ENCODE results near the gene NR2F1-AS1. TPM values are rescaled to one million over a fixed set of nuclear protein-coding genes. Genes with fewer than 3 reads are reported as not detected.

NR2F1-AS1 gene
- total RNA-seq, 4 donors from 2014 or later, result 6.0 to 48.1 (median 14.4) TPM

DNA sequence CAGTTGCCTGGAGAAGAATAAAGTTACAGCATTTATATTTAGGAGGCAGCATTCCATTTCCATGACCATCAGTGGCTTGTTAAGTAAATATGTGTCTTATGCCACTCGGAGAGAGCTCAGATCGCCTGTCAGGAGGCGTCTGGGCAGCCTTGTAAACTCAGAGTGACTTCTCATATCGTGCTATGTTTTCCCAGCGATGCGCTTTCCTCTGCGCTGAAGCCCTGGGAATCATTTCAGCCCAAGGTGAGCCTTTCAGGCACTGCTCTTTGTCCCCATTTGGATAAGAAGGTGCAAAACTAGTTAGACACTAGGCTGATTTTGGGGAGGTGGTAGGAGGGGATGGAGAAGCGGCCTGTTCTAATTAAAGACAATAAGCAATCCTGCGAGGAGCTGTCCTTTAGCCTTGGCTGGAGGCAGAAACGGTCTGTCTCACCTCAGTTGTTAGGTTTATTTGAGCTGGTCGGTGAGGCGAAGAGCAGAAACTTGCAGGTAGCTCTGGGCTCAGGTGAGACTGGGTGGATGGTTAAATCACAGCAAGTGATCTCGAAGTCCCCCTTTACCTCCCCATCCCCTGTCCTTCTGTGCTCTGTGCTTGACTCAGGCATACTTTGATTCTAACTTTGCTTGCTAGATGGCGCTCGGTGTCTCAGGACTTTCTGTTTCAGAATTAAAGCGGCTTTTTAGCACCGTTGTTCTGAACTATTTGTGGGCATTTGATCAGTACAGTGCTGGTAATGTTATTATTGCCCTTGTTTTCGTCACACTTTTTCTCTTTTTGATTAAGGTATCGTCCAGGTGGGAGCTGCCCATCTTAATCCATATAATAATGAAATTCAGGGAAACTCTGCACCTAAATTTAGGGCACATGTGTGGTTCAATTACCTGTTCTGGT, 26.6 kb upstream of the NR2F1-AS1 start:
- peak overlapping the region in 1 of 4 donors; percentile 66 for H3K27ac ChIP-seq
- no peak overlapping the region for H3K4me3 ChIP-seq
- peaks cover under 1 to 31% (median 8%) of the 10 kb centered on the region in 3 donors for H3K4me1 ChIP-seq
- 33 to 37% methylated on average over 9 to 17 of the region's 19 CpGs for WGBS, 2 donors (ENCODE audit: low coverage in 1 of 2)
- peaks cover 87% of the 10 kb centered on the region for H3K27me3 ChIP-seq
- H3K36me3 ChIP-seq, result no peaks in the 10 kb centered on the region
- peak; percentile 32 for ATAC-seq
- TF ChIP-seq, protein P1, sequence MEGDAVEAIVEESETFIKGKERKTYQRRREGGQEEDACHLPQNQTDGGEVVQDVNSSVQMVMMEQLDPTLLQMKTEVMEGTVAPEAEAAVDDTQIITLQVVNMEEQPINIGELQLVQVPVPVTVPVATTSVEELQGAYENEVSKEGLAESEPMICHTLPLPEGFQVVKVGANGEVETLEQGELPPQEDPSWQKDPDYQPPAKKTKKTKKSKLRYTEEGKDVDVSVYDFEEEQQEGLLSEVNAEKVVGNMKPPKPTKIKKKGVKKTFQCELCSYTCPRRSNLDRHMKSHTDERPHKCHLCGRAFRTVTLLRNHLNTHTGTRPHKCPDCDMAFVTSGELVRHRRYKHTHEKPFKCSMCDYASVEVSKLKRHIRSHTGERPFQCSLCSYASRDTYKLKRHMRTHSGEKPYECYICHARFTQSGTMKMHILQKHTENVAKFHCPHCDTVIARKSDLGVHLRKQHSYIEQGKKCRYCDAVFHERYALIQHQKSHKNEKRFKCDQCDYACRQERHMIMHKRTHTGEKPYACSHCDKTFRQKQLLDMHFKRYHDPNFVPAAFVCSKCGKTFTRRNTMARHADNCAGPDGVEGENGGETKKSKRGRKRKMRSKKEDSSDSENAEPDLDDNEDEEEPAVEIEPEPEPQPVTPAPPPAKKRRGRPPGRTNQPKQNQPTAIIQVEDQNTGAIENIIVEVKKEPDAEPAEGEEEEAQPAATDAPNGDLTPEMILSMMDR (IDR thresholded peaks at IDR 0.05), result peak in 3 of 4 experiments; percentile 18 to 58 (median 22)
- TF ChIP-seq POLR2AphosphoS5 (IDR thresholded peaks at IDR 0.05), result no peak
- no peak for TF ChIP-seq POLR2A (IDR thresholded peaks at IDR 0.05)
- TF ChIP-seq EP300 (IDR thresholded peaks at IDR 0.05), result no peak
- H3K9me3 ChIP-seq, result no peaks in the 10 kb centered on the region

DNA sequence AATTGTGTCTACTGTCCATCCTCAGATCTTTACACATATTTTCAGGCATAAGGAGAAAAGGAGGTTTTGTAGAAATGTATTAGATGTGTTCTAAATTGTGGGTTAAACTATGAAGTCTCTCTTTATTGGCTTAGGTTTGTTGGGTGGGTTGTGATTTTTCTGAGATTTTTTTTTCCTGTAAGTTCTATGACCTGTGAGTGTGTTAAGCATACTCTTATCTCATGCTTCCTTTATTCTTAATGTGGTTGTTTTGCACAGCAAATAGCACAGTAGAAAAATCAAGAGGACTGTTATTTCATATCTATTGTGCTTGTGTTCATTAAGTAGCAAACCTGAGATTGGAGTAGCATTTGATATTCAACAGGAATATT, 25.3 kb upstream of the NR2F1-AS1 start:
- no peaks in the 10 kb centered on the region for H3K9me3 ChIP-seq
- TF ChIP-seq POLR2A (IDR thresholded peaks at IDR 0.05) (no peak), POLR2AphosphoS5 (IDR thresholded peaks at IDR 0.05) (no peak), EP300 (IDR thresholded peaks at IDR 0.05) (no peak)
- TF ChIP-seq, protein P1 (IDR thresholded peaks at IDR 0.05), result no peak
- H3K27ac ChIP-seq, result peak overlapping the region in 1 of 4 donors; percentile 6
- H3K4me1 ChIP-seq, result peaks cover 0 to 21% (median 0%) of the 10 kb centered on the region in 3 donors
- H3K4me3 ChIP-seq, result no peak overlapping the region
- no peaks in the 10 kb centered on the region for H3K36me3 ChIP-seq
- H3K27me3 ChIP-seq, result peaks cover 86% of the 10 kb centered on the region
- ATAC-seq, result no peak

DNA sequence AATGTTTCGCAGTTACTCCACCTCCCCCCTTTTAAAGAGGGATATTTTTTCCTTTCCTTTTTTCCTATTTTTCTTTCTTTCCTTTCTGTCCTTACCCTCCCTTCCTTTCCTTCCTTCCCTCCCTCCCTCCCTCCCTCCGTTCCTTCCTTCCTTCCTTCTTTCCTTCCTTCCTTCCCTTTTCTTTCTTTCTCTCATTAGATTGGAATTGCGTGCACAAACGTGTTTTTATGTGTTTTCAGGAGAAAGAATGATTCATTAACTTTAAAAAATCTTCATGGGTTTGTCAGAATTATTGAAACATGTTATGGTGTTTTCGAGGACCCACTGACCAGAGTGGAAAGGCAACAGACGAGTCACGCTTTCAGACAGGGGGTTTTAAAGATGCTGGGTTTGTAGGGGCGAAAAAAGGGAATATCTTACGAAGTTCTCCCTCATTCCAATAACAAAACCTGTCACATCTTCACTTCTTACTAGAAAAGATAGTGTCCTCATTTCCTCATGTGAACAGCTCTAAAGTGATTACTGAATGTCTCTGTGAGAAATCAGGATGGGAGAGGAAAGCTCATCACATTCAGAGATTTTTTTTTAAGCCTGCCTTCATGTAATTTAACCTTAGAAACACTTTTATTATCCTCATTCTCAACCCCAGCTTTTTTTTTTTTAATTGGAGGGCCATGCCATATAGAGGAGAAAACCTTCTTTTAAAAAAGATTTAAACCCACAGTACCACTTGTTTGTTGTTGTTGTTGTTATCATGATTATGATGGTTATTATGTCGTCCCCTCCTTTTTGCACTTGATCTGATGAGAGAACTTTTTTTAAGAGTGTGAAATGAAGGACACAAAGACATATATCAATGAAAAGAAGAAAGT, 23.9 kb upstream of the NR2F1-AS1 start:
- Histone ChIP-seq H3K4me3 (peak overlapping the region in 1 of 2 donors; percentile 50), H3K9me3 (no peaks in the 10 kb centered on the region), H3K36me3 (no peaks in the 10 kb centered on the region), H3K27ac (peak overlapping the region in 3 of 4 donors; percentile 63 to 83 (median 79)), H3K4me1 (peaks cover 0 to 21% (median 0%) of the 10 kb centered on the region in 3 donors), H3K27me3 (peaks cover 71% of the 10 kb centered on the region)
- ATAC-seq, result no peak
- TF ChIP-seq EP300 (IDR thresholded peaks at IDR 0.05) (no peak), POLR2A (IDR thresholded peaks at IDR 0.05) (no peak), POLR2AphosphoS5 (IDR thresholded peaks at IDR 0.05) (no peak)
- TF ChIP-seq, protein P1 (IDR thresholded peaks at IDR 0.05), result no peak
- WGBS, 2 donors (ENCODE audit: low coverage in 1 of 2), result 70 to 78% methylated on average over 5 to 9 of the region's 10 CpGs

DNA sequence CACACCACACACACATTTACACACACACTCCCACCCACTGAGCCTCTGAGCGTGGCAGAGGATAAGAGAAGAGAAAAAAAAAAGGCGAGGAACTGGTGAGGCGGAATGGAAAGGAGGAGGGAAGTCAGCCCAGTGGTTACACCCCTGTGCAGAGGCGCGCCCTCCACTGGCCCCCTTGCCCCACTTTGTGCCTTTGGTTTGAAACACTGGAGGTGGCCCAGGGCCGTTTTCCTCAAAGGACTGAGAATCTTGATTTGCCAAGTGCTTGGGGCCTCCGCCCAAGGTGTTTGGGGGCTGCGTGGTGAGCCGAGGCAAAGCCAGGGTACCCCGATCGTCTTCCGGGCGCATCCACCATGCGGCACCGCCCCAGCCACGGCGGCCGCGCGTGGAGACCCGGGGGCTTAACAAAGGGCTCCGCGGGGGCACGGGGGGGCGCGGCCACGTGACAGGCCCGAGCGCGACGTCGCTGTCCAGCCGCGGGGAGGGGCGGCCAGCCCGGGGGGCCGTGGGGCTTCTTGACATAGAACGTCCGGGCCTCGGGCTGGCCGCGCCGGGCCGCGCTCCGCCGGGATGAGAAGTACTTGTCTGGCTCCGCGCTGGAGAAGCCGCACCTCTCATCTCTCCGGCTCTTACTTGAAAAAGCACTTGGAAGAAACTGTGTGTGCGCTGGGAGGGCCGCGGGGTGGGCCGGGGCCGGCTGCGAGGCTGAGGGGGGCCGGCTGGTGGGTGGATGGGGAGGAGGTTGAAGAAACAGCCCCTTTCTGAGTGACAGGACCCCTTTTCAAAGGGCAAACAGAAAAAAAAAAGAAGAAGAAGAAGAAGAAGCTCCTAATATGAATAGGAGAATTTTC, 23.0 kb upstream of the NR2F1-AS1 start:
- Histone ChIP-seq H3K27me3 (peaks cover 62% of the 10 kb centered on the region), H3K4me1 (peaks cover 0 to 21% (median 0%) of the 10 kb centered on the region in 3 donors), H3K9me3 (no peaks in the 10 kb centered on the region), H3K27ac (peak overlapping the region in 3 of 4 donors; percentile 63 to 83 (median 79)), H3K4me3 (peak overlapping the region; percentile 16 to 50), H3K36me3 (no peaks in the 10 kb centered on the region)
- TF ChIP-seq, protein P1 (IDR thresholded peaks at IDR 0.05), result no peak
- TF ChIP-seq EP300 (IDR thresholded peaks at IDR 0.05), result no peak
- no peak for TF ChIP-seq POLR2A (IDR thresholded peaks at IDR 0.05)
- TF ChIP-seq POLR2AphosphoS5 (IDR thresholded peaks at IDR 0.05), result no peak
- ATAC-seq, result no peak
- WGBS, 2 donors (ENCODE audit: low coverage in 1 of 2), result 28% methylated on average over 13 of the region's 58 CpGs; no CpG with 5 or more reads in 1 of the 2 donors
